ENCODE measurements around the gene SELENOO.

SELENOO gene

DNA sequence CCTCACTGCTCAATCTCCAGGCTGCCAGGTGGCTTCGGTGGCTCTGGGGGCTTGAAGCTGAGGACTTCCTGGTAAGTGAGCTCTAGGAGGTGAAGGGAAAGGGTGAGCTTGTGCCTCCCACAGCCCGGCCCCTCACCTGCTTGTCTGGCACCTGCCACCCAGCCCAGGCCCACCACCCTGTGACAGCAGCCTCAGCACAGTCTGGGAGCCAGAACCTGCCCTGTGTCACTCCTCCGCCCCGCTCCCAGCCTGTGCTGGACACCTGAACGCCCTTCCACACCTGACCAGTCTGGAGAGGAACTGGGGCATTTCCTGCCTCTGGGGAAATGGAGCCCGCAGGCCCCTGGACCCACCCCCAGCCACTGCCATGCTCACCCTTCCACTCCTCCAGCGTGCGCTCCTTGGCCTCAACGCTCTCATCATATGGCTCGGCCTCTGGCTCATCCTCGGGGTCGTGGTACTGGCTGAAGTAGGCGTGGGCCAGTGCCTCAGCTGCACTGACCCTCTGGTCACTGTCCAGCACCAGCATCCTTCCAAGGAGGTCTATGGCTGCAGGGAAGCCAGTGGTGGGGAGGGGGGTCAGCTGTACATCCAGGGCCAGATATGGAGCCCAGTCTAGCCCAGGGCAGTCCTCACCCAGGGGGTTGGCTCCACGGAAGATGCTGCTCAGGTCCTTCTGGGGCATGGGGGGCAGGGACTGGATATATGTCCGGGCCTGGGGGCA, 64.3 kb downstream of the SELENOO start:
- DNase-seq (ENCODE audit: low read depth in 2 of 2): no peak

DNA sequence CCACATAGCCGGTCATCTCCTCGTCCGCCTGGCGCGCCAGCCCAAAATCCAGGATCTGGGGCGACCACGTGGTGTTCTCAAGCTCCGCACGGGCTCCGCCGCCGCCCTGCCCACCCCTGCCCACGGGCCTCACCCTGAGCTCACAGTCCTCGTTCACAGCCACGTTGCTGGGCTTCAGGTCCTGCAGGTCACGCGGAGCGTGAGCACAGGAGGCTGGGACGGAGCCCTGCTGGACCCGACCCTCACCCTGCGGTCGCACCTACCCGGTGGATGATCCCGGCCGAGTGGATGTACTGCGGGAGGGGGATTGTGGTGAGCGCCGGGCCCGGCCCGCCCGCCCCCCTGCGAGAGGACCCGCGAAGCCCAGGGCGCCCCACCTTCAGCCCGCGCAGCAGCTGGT, 66.2 kb downstream of the SELENOO start:
- no peak for DNase-seq (ENCODE audit: low read depth in 2 of 2)
